Hepatocyte (in vitro differentiated cells): ENCODE measurements around the gene TRMT1. TPM values are rescaled to one million over a fixed set of nuclear protein-coding genes. Genes with fewer than 3 reads are reported as not detected.
A peak's percentile ranks its signal among the peaks of the same experiment; 100 is the strongest.

ENCODE experiments used
- DNase-seq: peaks from one replicate; pipeline ENCODE4 v3.0.0-alpha.2; 2016; ENCODE audit warnings: low spot score
- H2AFZ ChIP-seq: fragments of 200-600 bp; sonication (generic); 2 replicates; pipeline ENCODE4 v1.6.0; 2016; ENCODE audit warnings: antibody characterized with exemption, mild to moderate bottlenecking
- H3K27ac ChIP-seq: fragments of 200-600 bp; sonication (generic); 2 replicates; pipeline ENCODE4 v1.5.1; 2016; ENCODE audit warnings: mild to moderate bottlenecking
- H3K27me3 ChIP-seq: fragments of 200-600 bp; sonication (generic); 2 replicates; pipeline ENCODE4 v1.6.1; 2016
- H3K36me3 ChIP-seq: fragments of 200-600 bp; sonication (generic); replicated peaks from 2 replicates; pipeline ENCODE4 v1.5.1; 2016; ENCODE audit warnings: low read depth; ENCODE audit not compliant: insufficient read depth
- H3K4me1 ChIP-seq: fragments of 200-600 bp; sonication (generic); 2 replicates; pipeline ENCODE4 v1.5.1; 2016; ENCODE audit warnings: mild to moderate bottlenecking, moderate library complexity; ENCODE audit not compliant: insufficient read depth
- H3K4me2 ChIP-seq: fragments of 200-600 bp; sonication (generic); 2 replicates; pipeline ENCODE4 v1.6.0; 2016
- H3K4me3 ChIP-seq: fragments of 200-600 bp; sonication (generic); 2 replicates; pipeline ENCODE4 v1.5.1; 2016; ENCODE audit warnings: mild to moderate bottlenecking
- H3K79me2 ChIP-seq: fragments of 200-600 bp; sonication (generic); 2 replicates; pipeline ENCODE4 v1.6.0; 2017; ENCODE audit warnings: mild to moderate bottlenecking
- H3K9me2 ChIP-seq: fragments of 200-600 bp; sonication (generic); replicated peaks from 2 replicates; pipeline ENCODE4 v1.6.0; 2017; ENCODE audit warnings: mild to moderate bottlenecking; ENCODE audit not compliant: insufficient read depth
- H3K9me3 ChIP-seq: fragments of 200-600 bp; sonication (generic); 2 replicates; pipeline ENCODE4 v1.5.1; 2016; ENCODE audit warnings: low read depth, mild to moderate bottlenecking
- H4K20me1 ChIP-seq: fragments of 200-600 bp; sonication (generic); 2 replicates; pipeline ENCODE4 v1.6.0; 2016; ENCODE audit warnings: mild to moderate bottlenecking; ENCODE audit not compliant: insufficient read depth, poor library complexity, severe bottlenecking
- CTCF ChIP-seq: fragments of 200-600 bp; sonication (generic); IDR thresholded peaks from 2 replicates; pipeline ENCODE4 v1.5.1; 2016; ENCODE audit warnings: antibody characterized with exemption, mild to moderate bottlenecking; ENCODE audit not compliant: poor library complexity
- EZH2 ChIP-seq: fragments of 200-600 bp; sonication (generic); IDR thresholded peaks from 2 replicates; pipeline ENCODE4 v1.6.1; 2016; ENCODE audit warnings: antibody characterized with exemption, mild to moderate bottlenecking, borderline replicate concordance
- EZH2phosphoT487 ChIP-seq: fragments of 200-600 bp; sonication (generic); IDR thresholded peaks from one replicate; pipeline ENCODE4 v1.6.1; 2018; ENCODE audit warnings: antibody characterized with exemption, mild to moderate bottlenecking, low read depth, moderate library complexity; ENCODE audit not compliant: unreplicated experiment, severe bottlenecking
- WGBS: methylation state at CpG from one replicate; pipeline ENCODE4 v1.1.6; 2016; ENCODE audit warnings: low lambda C conversion rate; ENCODE audit errors: missing lambda C conversion rate; 5-methylcytosine and 5-hydroxymethylcytosine counted together
- polyA plus RNA-seq: library from polyadenylated mRNA; unstranded; fragments of >200 nt; fragmentation: Nextera tagmentation; extraction: Ambion mirVana; gene quantifications from 2 replicates; pipeline ENCODE4 v1.2.1, GENCODE V29; 2016
- total RNA-seq: library from RNA; depleted of rRNA; stranded (reverse); fragments of >200 nt; gene quantifications from 2 replicates; pipeline ENCODE4 v1.2.3, GENCODE V29; 2014

Gene TRMT1
- total and polyA plus RNA-seq, 2 experiments from 2014 or later, result 31.2 to 33.4 TPM

- H3K4me3 ChIP-seq, result no peak overlapping the region
- H3K36me3 ChIP-seq, result no peaks in the 10 kb centered on the region
- no peaks in the 10 kb centered on the region for H3K9me2 ChIP-seq
- H3K27ac ChIP-seq, result no peak overlapping the region
- DNase-seq, result peak; percentile 44
- H3K4me2 ChIP-seq, result no peak overlapping the region
- H3K27me3 ChIP-seq, result peaks cover 17% of the 10 kb centered on the region
- H2AFZ ChIP-seq, result no peak overlapping the region
- H3K4me1 ChIP-seq, result peaks cover 23% of the 10 kb centered on the region
- no peaks in the 10 kb centered on the region for H3K79me2 ChIP-seq
- no peaks in the 10 kb centered on the region for H3K9me3 ChIP-seq
- 82% methylated on average over 17 of the region's 17 CpGs for WGBS
- peaks cover 2% of the 10 kb centered on the region for H4K20me1 ChIP-seq
- no peak for TF ChIP-seq CTCF
- no peak for TF ChIP-seq EZH2phosphoT487
Observed at GRCh38 chr19:13066933-13067807, 49.4 kb downstream of the TRMT1 start.

DNA sequence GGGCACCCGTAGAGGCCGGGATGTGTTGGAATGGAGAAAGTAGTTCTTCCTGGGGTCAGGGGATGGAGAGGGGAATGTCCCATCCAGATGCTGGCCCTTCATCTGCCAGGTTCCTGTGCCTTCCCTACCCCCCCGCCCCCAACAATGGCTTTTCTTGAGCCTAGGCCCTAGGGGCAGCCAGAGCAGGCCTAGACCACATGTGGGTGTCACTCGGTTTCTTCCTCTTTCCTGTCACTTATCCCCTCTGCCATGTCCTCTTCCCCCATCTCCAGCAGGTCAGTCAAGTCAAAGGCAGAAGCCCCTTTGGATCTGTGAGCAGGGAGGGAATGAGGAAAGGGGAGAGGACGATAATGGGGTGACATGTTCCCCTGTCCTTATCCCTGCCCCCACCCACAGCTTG is 50.3 kb downstream of the TRMT1 start:
- no peaks in the 10 kb centered on the region for H3K9me2 ChIP-seq
- no peak overlapping the region for H2AFZ ChIP-seq
- no peaks in the 10 kb centered on the region for H3K9me3 ChIP-seq
- peaks cover 28% of the 10 kb centered on the region for H3K4me1 ChIP-seq
- peaks cover 2% of the 10 kb centered on the region for H4K20me1 ChIP-seq
- H3K36me3 ChIP-seq, result no peaks in the 10 kb centered on the region
- H3K27ac ChIP-seq, result no peak overlapping the region
- no peak for TF ChIP-seq EZH2phosphoT487
- TF ChIP-seq EZH2, result no peak
- no peak for TF ChIP-seq CTCF
- H3K4me2 ChIP-seq, result no peak overlapping the region
- H3K79me2 ChIP-seq, result no peaks in the 10 kb centered on the region
- no peak for DNase-seq
- H3K4me3 ChIP-seq, result no peak overlapping the region
- peaks cover 24% of the 10 kb centered on the region for H3K27me3 ChIP-seq
- WGBS, result 96% methylated on average over 5 of the region's 5 CpGs

GRCh38 chr19:13064092-13064489 is 52.4 kb downstream of the TRMT1 start:
- TF ChIP-seq CTCF (no peak), EZH2 (no peak), EZH2phosphoT487 (no peak)

More at GRCh38 chr19:13064092-13064489, 52.4 kb downstream of the TRMT1 start:
- H3K4me1 ChIP-seq, result peaks cover 38% of the 10 kb centered on the region
- H3K9me3 ChIP-seq, result no peaks in the 10 kb centered on the region
- H3K27me3 ChIP-seq, result peaks cover 27% of the 10 kb centered on the region
- WGBS, result 88% methylated on average over 6 of the region's 6 CpGs
- DNase-seq, result no peak
- H3K36me3 ChIP-seq, result no peaks in the 10 kb centered on the region
- H3K27ac ChIP-seq, result no peak overlapping the region
- peaks cover 2% of the 10 kb centered on the region for H4K20me1 ChIP-seq
- no peak overlapping the region for H2AFZ ChIP-seq
- no peak overlapping the region for H3K4me3 ChIP-seq
- H3K4me2 ChIP-seq, result no peak overlapping the region
- peaks cover 3% of the 10 kb centered on the region for H3K79me2 ChIP-seq
- H3K9me2 ChIP-seq, result no peaks in the 10 kb centered on the region
